ENCODE measurements around the gene PYGM.

Gene PYGM

DNA sequence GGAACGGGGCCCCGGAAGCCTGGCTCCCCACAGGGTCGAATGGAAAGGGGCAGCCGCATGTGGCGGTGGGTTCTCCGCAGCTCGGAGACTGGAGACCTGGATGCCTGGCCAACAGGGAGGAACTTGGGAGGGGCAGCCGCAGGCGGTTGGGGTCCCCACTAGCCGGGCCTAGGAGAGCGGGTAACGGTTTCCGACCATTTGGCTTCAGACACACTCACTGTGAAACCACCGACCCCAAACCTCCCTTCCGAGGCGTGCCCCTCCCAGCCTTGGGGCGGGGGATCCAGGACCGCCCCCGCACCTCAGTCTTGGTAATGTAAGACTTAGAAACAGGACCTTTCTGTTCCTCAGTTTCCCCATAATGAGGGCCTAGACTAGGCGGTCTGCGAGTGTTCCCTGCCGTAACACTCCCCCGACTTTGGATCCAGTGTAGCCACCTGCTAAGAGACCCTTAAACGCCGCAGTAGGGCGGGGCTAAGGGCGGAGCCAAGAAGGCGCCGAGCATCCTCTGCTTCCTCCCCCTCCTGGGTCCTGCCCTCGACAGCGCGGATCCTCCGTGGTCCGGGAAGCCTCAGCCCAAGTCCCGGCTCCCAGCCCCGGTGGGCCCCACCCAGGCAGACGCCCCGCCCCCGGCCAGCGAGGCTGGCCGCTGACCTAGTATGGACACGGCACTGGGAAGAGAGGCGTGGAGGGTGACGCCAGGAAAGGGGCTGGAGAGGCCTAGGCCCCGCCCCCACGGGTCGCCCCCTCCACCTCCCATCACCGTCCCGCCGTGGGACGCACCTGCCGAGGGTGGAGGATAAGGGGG lies 14.0 kb downstream of the PYGM start:
- FAIRE-seq (no peak), DNase-seq (ENCODE audit: insufficient read length, low spot score) (no peak)
- TF ChIP-seq, protein P1, sequence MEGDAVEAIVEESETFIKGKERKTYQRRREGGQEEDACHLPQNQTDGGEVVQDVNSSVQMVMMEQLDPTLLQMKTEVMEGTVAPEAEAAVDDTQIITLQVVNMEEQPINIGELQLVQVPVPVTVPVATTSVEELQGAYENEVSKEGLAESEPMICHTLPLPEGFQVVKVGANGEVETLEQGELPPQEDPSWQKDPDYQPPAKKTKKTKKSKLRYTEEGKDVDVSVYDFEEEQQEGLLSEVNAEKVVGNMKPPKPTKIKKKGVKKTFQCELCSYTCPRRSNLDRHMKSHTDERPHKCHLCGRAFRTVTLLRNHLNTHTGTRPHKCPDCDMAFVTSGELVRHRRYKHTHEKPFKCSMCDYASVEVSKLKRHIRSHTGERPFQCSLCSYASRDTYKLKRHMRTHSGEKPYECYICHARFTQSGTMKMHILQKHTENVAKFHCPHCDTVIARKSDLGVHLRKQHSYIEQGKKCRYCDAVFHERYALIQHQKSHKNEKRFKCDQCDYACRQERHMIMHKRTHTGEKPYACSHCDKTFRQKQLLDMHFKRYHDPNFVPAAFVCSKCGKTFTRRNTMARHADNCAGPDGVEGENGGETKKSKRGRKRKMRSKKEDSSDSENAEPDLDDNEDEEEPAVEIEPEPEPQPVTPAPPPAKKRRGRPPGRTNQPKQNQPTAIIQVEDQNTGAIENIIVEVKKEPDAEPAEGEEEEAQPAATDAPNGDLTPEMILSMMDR (IDR thresholded peaks at IDR 0.05; ENCODE audit: insufficient read depth, missing control alignments), result no peak

DNA sequence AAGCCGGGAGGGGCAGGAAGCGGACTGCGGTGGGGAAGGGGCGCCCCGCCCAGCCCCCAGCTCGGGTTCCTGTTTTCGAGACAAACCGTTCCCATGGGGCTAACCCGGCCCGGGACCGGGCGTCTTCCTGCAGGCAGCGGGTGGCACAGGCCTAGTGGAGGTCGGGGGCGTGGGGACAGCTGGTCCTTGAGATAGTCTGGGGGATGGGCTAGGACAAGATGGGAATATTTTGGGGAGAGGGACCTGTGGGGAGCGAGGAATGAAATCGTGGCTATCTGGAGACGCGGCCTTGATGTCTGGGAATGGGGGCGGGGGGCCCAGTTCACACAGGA lies 14.6 kb downstream of the PYGM start:
- FAIRE-seq (no peak), DNase-seq (ENCODE audit: insufficient read length, low spot score) (no peak)
- TF ChIP-seq, protein P1 (IDR thresholded peaks at IDR 0.05; ENCODE audit: insufficient read depth, missing control alignments), result no peak

DNA sequence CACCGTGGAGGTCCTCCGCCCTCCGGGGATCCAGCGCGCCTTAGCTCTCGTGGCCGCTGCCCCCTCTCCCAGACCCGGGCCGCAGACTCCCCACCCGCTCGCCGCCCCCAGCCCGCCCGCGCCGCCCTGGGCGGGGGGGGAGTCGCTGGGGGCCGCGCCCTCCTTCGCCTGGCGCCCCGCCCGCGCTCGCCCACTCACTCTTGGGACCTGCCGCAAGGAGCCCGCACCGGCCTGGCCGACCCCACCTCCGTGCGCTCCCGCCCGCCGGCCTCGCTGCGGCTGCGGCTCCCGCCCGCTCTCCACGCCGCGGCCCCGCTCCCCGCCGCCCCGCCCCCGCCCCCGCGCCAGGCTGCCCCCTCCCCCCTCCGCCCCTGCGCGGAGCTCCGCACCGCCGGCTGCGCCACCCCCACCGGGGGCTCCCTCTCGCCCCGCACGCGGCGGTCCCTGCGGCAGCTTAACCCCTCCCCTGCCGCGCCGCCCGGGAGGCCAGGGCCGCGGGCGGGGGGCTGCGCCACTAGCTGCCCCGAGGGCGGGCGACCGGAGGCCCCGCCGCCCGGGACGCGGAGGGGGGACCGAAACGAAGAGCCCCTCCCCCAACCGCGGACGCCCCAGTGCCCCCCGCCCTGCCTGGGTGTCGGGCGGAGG lies 15.1 kb downstream of the PYGM start:
- DNase-seq (ENCODE audit: insufficient read length, low spot score) (no peak), FAIRE-seq (no peak)
- TF ChIP-seq, protein P1 (IDR thresholded peaks at IDR 0.05; ENCODE audit: insufficient read depth, missing control alignments), result no peak

DNA sequence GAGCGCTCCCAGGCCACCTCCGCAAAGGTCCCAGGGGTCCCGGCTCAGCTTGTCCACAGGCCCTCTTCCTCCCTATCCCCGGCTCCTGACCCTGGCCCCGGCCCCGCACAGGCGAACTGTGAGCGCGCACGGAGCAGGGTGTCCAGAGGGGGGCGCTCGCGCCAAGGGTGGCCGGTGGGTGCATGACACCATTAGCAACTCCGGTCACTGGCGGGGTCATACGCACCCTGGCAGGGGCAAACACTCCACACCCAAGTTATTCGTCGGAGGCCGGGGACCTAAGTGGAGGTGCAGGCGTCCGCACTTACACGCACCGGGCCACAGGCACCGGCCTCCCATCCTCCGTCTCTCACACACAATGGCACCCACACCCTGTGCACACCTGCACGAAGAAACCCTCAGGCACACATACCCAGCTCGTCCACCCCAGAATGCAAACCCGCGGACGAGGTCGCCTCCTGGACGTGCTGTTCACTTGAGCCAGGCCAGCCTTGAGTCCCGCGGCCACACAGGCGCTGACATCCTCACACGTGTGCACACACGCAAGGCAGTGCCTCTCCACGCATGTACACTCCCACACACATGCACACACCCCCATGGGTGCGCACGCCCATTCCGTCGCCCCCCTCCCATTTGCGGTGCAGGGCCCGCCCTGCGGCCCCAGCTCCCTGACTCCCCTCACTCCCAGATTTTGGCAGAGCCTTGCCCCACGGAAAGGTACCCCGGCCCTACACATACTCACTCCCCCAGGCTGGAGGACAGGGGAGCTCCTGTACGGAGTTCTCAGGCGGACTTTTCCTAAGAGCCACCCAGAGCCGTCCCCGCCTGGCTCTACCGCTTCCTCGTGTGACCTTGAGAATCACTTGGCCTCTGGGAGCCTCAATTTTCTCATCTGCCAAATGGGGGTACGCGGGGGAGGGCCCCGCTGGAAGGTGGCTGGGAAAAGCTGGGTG lies 15.9 kb downstream of the PYGM start, which contains the start of gene RASGRP2:
Gene RASGRP2, minus strand, starts transcription at position 552 of the 953 bp plus-strand sequence. CDS start 1,276 bp downstream, outside the sequence.
- no peak for DNase-seq (ENCODE audit: insufficient read length, low spot score)
- TF ChIP-seq, protein P1 (IDR thresholded peaks at IDR 0.05; ENCODE audit: insufficient read depth, missing control alignments), result peak; percentile 39
- FAIRE-seq, result no peak

DNA sequence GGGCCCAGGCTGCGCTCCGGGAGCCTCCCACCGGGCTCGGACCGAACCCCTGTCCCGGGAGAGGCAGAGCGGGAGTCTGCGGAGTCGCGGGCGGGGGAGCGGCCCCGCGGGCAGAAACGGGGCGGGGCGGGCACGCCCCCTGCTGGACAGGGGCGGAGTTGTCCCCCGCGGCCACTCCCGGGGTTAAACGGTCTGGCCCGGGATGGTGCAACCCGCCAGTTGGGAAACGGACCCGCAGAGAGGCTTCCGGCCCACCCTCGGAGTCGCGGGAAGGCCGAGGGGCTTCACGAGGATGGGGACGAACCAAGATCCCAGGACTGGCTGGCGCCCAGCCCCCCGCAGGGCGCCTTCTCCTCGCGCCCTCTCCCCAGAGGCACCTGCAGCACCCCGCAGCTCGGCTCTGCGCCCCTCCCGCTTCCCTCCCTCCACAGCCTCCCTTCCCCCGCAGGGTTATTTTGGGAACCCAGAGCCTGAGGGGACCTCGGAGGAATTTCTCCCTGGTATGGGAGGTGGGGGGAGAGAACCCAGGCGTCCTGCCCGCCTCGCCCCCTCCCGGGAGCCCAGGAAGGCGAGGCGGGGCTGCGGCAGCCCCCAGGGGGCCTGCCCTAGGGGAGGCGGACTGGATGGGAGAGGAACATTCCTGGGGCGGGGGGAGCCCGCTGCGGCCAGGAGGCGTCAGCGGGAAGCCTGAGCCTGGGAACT lies 16.7 kb downstream of the PYGM start:
- TF ChIP-seq, protein P1 (IDR thresholded peaks at IDR 0.05; ENCODE audit: insufficient read depth, missing control alignments), result peak; percentile 47
- FAIRE-seq (no peak), DNase-seq (ENCODE audit: insufficient read length, low spot score) (peak; percentile 90)

DNA sequence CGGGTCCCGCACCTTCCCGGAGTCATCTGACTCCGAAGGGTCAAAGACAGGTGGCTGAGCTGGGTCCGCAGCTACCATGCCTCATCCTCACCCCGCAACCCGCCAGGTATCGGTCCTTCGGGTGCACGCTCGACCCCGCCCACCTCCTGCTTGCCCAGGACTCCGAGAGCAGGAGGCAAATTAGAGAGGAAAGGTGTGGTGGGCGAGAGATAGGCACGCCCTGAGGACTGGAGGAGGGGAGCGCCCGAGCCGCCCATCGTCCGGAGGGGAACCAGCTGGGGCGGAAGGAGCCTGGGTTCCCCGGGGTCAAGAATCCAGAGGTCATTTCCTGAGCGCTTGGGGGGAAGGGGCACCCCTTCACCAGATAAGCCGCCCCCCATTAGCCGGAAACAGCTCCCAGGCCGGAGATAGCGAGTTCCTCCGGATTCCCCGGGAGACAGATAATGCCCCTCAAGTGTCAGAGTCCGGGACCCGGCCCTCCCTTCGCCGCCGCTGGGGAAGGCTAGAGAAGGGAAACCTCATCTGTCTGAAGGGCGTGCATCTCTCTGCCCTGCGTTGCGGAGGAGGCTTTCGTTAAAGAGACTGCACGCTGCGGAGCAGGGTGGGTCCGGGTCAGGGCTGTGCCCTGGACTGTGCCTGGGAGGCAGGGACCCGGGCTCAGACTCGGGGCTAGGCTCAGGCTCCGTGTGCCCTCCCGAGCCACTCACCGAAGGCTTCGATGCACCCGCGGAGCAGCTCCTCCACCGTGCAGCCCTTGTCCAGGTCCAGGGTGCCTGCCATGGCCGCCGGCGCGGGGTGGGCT lies 17.5 kb downstream of the PYGM start:
- TF ChIP-seq, protein P1 (IDR thresholded peaks at IDR 0.05; ENCODE audit: insufficient read depth, missing control alignments), result no peak
- no peak for FAIRE-seq
- DNase-seq (ENCODE audit: insufficient read length, low spot score), result no peak
